Fibroblast of villous mesenchyme (primary cell): ENCODE data around the gene TSEN15. TPM values are rescaled to one million over a fixed set of nuclear protein-coding genes. Genes with fewer than 3 reads are reported as not detected.

Experiments used
- DNase-seq: peaks from one replicate; pipeline ENCODE4 v3.0.0-alpha.2; 2010; ENCODE audit warnings: low read depth
- H3K4me3 ChIP-seq: 2 replicates; pipeline ENCODE4 v1.5.1; 2011; ENCODE audit warnings: low read depth, mild to moderate bottlenecking, low read length
- CTCF ChIP-seq: IDR thresholded peaks from 2 replicates; pipeline ENCODE4 v1.5.1; 2012; ENCODE audit warnings: low read depth, mild to moderate bottlenecking, low read length; ENCODE audit not compliant: insufficient read depth
- total RNA-seq: library from RNA; depleted of rRNA; stranded (reverse); fragments of >200 nt; gene quantifications from 2 replicates; pipeline ENCODE4 v1.2.3, GENCODE V29; 2012

Gene TSEN15
- total RNA-seq, 1 donor = 53.5 TPM

- no peak for TF ChIP-seq CTCF
- H3K4me3 ChIP-seq = no peak overlapping the region
- peak; percentile 88 for DNase-seq
Observed at GRCh38 chr1:184061396-184062003, 10.0 kb downstream of the TSEN15 start.

GRCh38 chr1:184062640-184063286, 11.2 kb downstream of the TSEN15 start:
- no peak for DNase-seq
- TF ChIP-seq CTCF = no peak
- no peak overlapping the region for H3K4me3 ChIP-seq

- no peak overlapping the region for H3K4me3 ChIP-seq
- no peak for DNase-seq
- no peak for TF ChIP-seq CTCF
Observed at GRCh38 chr1:184065559-184065958, 14.0 kb downstream of the TSEN15 start.

- no peak for DNase-seq
- no peak overlapping the region for H3K4me3 ChIP-seq
- no peak for TF ChIP-seq CTCF
Observed at GRCh38 chr1:184068354-184068753, 16.8 kb downstream of the TSEN15 start.

- peak; percentile 25 for DNase-seq
- no peak for TF ChIP-seq CTCF
- no peak overlapping the region for H3K4me3 ChIP-seq
Observed at GRCh38 chr1:184069675-184070074, 18.1 kb downstream of the TSEN15 start.

- TF ChIP-seq CTCF = no peak
- no peak overlapping the region for H3K4me3 ChIP-seq
- no peak for DNase-seq
Observed at GRCh38 chr1:184072376-184072775, 20.8 kb downstream of the TSEN15 start.
